CD4-positive, alpha-beta T cell treated with Interleukin-17A for 1 hour (primary cell): ENCODE measurements around the gene ZNF79.

Experiments
- DNase-seq: peaks from one replicate; pipeline ENCODE4 v3.0.0-alpha.2; 2020

ZNF79 gene

GRCh38 chr9:127398715-127399400 is 25.3 kb upstream of the ZNF79 start:
- no peak for DNase-seq

DNA sequence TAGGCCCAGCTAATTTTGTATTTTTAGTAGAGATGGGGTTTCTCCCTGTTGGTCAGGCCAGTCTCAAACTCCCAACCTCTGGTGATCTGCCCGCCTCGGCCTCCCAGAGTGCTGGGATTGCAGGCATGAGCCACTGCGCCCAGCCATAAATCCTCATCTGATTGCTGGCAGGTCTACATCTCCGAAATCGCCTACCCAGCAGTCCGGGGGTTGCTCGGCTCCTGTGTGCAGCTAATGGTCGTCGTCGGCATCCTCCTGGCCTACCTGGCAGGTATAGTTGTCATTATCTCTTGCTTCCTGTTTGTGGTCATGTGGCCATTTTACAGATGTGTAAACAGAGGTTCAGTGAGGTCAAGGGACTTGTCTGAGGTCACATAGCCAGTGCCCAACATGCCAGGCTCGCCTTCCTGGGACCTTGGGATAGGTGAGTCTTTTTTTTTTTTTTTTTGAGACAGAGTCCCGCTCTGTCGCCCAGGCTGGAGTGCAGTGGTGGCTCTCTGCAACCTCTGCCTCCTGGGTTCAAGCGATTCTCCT is 24.4 kb upstream of the ZNF79 start:
- DNase-seq, result no peak

DNA sequence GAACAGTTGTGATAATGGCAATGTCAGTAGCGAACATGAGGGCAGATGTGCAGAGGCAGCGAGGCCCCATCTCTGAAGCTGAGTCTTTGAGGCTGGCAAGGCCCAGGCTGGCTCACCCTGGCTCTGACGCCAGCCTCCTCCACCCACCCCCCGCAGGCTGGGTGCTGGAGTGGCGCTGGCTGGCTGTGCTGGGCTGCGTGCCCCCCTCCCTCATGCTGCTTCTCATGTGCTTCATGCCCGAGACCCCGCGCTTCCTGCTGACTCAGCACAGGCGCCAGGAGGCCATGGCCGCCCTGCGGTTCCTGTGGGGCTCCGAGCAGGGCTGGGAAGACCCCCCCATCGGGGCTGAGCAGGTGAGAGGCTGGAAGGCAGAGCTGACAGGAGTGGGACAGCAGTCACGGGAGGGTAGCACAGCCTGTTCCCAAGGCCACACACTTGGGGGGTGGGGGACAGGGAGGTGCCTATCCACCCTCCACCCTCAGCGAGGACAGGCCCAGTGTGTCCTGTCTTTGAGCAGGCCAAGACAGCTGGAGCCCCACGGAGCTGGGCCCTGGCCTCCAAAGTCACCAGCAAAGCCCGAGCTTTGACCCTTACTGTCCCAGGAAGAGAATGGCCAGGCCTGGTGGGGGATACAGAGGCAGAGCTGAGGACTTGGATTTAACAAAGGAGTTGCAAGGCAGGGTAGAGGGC is 21.6 kb upstream of the ZNF79 start:
- no peak for DNase-seq

DNA sequence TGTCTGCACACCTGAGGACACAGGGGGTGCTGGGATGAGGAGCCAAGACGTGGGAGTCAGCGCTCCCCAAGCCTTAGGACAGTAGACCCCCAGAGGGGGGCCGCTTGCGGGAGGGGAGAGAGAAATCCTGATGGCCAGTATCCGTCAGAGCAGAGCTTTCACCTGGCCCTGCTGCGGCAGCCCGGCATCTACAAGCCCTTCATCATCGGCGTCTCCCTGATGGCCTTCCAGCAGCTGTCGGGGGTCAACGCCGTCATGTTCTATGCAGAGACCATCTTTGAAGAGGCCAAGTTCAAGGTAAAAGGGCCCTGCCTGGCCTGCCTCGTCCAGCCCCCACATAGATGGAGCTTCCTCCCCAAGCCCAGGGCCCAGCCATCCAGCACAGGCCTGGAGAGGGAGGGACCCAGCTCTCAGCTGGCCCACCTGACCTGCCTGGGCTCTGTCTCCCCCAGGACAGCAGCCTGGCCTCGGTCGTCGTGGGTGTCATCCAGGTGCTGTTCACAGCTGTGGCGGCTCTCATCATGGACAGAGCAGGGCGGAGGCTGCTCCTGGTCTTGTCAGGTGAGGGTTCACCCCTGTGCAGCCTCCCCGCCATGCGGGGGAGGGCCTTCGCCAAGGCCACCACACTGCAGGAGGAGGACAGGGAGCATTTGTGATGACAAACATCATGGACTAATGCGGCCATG is 20.5 kb upstream of the ZNF79 start:
- DNase-seq, result no peak

DNA sequence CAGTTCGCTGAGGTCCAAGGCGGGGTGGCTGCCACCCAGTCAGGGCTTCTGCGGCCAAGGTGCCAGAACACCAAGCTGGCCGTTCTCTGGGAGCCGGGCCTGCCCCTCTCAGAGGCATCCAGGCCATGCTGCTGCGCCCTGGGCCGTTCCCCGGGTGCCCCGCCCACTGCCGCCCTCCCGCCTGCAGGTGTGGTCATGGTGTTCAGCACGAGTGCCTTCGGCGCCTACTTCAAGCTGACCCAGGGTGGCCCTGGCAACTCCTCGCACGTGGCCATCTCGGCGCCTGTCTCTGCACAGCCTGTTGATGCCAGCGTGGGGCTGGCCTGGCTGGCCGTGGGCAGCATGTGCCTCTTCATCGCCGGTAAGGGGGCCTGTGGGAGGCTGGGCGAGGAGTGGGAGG is 19.6 kb upstream of the ZNF79 start:
- no peak for DNase-seq

DNA sequence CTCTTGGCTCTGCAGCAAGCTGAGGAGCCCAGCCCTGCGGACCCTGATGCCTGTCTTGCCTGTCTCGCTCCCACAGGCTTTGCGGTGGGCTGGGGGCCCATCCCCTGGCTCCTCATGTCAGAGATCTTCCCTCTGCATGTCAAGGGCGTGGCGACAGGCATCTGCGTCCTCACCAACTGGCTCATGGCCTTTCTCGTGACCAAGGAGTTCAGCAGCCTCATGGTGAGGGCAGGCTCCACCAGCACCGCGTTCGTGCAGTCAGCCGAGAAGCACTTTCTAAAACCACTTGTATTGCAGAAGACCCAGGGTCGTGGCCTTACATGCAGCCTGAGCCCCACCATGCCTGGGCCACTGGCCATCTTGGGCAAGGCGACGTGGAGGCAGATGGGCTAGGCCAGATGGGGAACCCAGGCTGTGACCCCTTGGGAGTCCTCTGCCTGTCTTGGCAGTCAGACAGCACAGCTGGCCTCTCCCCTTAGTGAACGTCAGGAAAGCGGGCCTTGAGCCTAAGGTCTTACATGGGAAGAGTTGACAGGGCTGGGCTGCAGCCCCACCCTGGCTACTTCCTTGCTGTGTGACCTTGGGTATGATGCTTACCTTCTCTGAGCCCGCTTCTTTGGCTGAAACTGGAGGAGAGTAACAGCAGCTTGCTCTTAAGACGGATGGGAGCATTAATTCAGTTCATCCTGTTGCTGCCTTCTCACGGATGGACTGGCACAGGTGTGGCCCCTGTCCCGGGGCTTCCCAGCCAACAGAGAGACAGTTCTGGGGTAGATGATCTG is 18.6 kb upstream of the ZNF79 start:
- DNase-seq, result no peak

- no peak for DNase-seq
Observed at GRCh38 chr9:127406799-127407491, 17.2 kb upstream of the ZNF79 start.

GRCh38 chr9:127407492-127407843 is 16.7 kb upstream of the ZNF79 start:
- DNase-seq, result no peak

GRCh38 chr9:127411122-127411521 is 13.1 kb upstream of the ZNF79 start:
- no peak for DNase-seq

DNA sequence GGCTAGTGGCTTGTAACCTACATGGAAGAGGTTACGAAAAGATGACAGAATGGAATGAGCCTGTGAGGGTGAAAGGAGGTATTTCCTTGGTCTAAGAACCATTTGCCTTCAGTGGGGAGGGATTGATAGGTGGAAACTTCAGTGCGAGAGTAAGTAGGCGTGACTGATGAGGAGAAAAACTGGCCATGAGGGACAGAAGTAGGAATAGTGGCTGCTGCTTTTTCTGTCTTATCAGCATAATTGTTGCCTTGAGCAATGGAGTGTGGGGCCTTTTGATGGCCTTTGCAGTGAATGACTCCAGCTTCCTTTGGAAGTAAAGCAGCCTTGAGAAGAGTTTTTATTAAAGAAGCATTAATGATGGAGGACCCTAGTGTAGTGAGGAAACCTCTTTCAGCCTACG is 9.0 kb upstream of the ZNF79 start:
- no peak for DNase-seq

- no peak for DNase-seq
Observed at GRCh38 chr9:127415657-127416056, 8.5 kb upstream of the ZNF79 start.

- DNase-seq, result no peak
Observed at GRCh38 chr9:127417131-127418036, 6.8 kb upstream of the ZNF79 start.

- peak; percentile 43 for DNase-seq
Observed at GRCh38 chr9:127418037-127418471, 6.1 kb upstream of the ZNF79 start.

DNA sequence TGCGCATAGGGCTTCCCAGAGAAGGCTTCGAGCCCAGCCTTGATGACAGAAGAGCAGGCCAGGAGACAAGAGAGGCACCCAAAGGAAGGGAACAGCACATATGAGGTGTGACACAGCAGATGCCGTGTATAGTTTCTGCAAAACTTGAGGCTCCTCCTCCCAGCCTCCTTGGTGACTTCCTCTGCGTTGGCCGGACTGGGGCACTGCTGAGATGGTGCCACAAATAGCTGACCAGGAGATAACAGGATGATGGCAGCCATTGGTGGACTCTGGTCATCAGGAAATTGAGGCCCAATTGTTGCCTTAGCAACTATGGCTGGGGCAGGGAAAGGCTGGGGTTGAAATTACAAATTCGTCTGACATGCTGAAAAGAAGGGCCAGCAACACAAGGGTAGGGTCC is 4.8 kb upstream of the ZNF79 start:
- DNase-seq, result no peak

- DNase-seq, result no peak
Observed at GRCh38 chr9:127421057-127421456, 3.1 kb upstream of the ZNF79 start.

DNA sequence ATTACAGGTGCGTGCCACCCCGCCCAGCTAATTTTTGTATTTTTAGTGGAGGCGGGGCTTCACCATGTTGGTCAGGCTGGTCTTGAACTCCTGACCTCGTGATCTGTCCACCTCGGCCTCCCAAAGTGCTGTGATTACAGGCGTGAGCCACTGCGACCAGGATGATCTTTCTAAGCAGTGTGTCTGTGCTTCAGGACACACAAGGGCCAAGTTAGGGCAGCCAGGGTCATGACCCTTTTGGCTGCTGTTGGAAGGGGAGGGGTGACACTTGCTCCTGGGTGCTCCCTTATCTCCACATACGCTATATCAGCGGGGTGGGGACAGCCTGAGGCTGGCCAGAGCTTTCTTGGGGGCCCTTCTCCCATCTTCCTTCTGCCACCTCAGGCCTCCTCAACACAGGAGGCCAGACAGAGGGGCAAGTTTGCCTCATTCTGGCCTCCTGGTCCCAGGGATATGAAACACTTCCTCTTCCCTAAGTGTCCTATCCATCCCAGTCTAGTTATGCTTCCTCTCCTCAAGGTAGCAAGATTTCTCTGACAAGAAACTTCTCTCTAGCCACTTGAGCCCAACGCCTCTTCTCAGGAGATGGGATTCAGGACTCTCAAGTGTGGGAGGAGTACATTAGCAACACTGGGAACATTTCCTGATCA is 1.9 kb upstream of the ZNF79 start:
- no peak for DNase-seq

DNA sequence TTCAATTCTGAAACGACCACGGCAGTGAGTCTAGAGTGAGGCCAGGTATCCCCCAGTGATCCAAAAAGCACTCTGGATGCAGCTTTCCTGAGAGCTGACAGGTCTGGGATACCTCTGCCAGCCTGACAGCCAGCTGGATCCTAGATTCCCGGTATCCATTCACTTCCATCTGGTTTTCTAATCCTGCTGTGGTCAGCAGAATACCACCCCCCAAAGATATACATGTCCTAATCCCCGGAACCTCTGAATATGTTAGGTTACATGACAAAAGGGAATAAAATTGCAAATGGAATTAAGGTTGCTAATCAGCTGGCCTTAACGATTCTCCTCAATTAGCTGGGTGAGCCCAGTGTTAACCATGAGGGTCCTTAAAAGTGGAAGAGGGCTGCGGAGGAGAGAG is 1.4 kb upstream of the ZNF79 start:
- DNase-seq, result no peak

DNA sequence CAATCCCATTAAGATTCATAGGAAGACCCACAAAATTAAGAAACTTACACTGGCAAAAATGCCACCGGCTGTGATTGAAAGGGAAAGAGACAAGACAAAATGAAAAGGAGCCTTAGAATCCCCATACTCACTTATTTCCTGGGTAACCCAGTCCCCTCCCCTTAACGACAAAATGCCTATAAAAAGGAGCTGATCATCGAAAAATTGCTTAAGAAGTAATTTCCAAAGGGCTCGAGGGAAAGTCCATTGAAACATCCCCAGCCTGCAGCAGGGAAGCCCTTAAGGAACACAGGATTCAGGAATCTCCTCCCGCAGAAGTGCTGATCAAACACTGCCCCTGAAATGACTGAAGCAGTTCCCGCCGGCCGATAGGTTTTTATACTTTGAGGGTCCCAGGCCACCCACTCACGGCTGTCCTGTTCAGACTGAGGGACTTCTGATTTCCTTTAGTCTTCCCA is 677 bp upstream of the ZNF79 start:
- no peak for DNase-seq

GRCh38 chr9:127424676-127424999 is 456 bp downstream of the ZNF79 start:
- DNase-seq, result peak; percentile 40

DNA sequence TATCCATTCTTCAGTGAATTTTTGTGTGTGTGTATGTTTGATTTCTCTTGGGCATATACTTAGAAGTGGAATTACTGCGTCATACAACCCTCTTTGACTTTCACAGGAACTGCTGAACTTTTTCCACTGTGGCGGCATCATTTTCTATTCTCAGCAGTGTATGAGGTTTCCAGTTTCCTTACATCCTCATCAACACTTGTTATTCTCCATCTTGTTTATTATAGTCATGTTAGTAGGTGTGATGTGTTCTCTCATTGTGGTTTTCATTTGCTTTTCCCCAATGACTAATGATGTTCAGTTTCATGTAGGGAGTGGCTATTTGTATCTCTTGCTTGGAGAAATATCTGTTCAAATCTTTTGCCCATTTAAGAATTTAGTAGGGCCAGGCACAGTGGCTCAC is 2.6 kb downstream of the ZNF79 start:
- DNase-seq, result no peak

DNA sequence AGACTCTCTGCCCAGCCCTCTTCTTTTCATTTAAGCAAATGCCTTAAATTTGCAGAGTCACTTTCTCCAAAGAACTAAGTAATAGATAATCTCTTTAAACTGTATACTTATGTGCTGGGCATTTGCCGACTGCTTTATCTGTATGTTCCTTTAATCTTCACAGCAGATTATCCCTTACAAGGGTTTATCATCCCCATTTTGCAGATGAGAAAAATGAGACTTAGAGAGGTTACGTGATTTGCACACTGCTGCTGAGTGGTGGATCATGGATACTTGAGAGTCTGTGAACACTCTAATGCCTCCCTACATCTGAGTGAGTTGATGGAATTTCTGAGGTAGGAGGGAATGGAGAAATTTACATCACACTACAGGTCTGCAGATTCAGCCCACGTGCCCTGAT is 4.2 kb downstream of the ZNF79 start:
- DNase-seq, result no peak
